Fibroblast of lung (primary cell): ENCODE results near the gene SYNPR.

Experiments used
- CTCF ChIP-seq, 2 donors: IDR thresholded peaks in 1 of 2; conservative IDR thresholded peaks in 1 of 2; 1 replicate in 1 of 2; 2 replicates in 1 of 2; pipeline ENCODE4 v1.5.1; 2011 to 2012; ENCODE audit warnings: low read length in 2 of 2, control low read depth in 1 of 2, inconsistent platforms in 1 of 2, low read depth in 1 of 2, mild to moderate bottlenecking in 1 of 2
- EZH2 ChIP-seq: IDR thresholded peaks from 2 replicates; pipeline ENCODE4 v1.5.1; 2012; ENCODE audit warnings: low read length, control low read depth, mild to moderate bottlenecking; ENCODE audit errors: missing control alignments

DNA sequence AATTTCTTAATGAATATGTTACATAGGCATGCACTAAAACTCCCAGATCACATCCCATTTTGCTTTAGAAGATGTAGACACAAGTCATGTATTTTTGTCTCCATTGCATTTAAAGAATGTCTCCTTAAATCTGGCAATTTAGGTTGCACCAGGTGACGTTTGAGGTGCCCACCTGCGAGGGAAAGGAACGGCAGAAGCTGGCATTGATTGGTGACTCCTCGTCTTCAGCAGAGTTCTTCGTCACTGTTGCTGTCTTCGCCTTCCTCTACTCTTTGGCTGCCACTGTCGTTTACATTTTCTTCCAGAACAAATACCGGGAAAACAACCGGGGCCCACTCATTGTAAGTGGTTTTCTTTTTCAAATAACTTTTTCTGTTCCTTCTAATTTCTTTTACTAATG is 278.3 kb downstream of the SYNPR start:
- TF ChIP-seq CTCF (conservative IDR thresholded peaks at IDR 0.05 in 1 of 2, IDR thresholded peaks at IDR 0.05 in 1 of 2; ENCODE audit: low read depth in 1 of 2, low read length in 2 of 2) (no peak), EZH2 (no peak)
